Activated CD8-positive, alpha-beta memory T cell treated with anti-CD3 and anti-CD28 coated beads for 48 hours (primary cell): Measurements from ENCODE around the gene CDT1.

Experiments used
- DNase-seq, 3 experiments: peaks; one replicate each; pipeline ENCODE4 v3.0.0-alpha.2; 2020; ENCODE audit warnings: low read depth in 2 of 3, low spot score in 2 of 3

Gene CDT1

GRCh38 chr16:88804173-88804551 lies 573 bp downstream of the CDT1 start:
- DNase-seq, result no peak

DNA sequence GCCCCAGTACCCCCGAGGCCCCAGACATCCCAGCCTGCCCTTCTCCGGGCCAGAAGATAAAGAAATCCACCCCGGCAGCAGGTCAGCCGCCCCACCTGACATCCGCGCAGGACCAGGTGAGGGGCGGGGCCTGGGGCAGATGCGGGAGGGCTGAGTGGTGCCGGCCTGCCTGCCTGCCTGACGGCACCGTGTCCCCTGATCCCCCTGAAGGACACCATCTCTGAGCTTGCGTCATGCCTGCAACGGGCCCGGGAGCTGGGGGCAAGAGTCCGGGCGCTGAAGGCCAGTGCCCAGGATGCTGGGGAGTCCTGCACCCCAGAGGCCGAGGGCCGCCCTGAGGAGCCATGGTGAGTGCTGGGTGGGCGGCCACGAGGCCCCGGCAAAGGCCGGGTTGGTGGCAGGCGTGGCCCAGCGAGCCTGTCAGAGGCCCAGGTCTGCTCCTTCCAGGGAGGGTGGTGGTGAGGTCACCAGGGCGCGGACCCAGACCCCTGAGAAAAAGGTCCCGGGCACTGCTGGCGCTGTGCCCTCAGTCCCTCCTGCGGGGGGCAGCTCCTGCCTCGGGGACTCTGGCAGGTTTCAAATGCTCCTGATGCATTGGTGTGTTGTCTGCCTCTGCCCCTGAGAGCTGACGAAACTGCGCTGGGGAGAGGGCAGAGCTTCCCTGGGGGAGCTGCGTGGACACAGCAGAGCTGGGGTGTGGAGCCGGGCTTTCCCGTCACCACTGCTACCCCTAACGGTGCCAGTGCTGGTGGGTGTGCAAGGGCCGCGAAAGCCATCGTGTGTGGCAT lies 1.2 kb downstream of the CDT1 start:
- DNase-seq, result no peak

DNA sequence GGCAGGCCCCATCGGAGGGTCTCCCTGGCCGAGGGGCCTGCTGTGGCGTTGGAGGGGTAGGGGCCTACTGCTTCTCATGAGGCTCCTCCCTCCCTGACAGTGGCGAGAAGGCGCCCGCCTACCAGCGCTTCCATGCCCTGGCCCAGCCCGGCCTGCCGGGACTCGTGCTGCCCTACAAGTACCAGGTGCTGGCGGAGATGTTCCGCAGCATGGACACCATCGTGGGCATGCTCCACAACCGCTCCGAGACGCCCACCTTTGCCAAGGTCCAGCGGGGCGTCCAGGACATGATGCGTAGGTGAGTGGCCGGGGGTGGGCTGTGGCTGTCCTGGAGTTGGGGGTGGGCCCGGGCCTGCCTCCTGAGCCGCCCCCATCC lies 1.7 kb downstream of the CDT1 start:
- DNase-seq, result no peak

- no peak for DNase-seq
Measured at GRCh38 chr16:88805887-88806393, 2.4 kb downstream of the CDT1 start.

DNA sequence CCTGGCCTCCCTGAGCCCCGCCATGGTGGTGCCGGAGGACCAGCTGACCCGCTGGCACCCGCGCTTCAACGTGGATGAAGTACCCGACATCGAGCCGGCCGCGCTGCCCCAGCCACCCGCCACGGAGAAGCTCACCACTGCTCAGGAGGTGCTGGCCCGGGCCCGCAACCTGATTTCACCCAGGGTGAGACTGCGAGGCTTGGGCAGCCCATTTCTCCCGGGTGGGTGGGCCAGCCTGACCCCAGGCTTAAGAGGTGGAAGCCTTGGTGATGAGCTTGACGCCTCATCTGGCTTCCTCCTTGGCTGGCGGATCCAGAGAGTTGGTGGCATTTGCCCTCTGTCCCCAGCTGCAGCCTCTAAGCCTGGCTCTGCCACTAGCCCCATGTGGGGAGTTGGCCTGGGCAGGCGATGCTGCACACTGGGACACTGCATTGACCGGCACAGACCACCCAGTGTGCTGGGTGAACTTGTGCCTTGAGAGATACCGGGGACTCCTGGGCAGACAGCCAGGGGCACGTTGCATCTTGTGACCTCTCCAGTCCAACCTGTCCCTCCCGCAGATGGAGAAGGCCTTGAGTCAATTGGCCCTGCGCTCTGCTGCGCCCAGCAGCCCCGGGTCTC lies 3.0 kb downstream of the CDT1 start:
- no peak for DNase-seq

DNA sequence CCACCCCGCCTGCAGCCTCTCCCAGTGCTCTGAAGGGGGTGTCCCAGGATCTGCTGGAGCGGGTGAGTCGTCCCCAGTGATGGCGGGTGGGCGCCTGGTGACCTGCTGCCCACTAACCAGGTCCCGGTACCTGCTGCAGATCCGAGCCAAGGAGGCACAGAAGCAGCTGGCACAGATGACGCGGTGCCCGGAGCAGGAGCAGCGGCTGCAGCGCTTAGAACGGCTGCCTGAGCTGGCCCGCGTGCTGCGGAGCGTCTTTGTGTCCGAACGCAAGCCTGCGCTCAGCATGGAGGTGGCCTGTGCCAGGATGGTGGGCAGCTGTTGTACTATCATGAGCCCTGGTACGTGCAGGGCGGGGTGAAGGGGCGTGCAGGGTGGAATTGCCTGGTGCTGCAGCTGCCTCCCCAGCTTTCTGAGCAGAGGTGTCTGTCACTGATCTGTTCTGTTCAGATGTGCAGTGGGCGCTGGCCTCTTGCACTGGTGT lies 3.6 kb downstream of the CDT1 start:
- no peak for DNase-seq

DNA sequence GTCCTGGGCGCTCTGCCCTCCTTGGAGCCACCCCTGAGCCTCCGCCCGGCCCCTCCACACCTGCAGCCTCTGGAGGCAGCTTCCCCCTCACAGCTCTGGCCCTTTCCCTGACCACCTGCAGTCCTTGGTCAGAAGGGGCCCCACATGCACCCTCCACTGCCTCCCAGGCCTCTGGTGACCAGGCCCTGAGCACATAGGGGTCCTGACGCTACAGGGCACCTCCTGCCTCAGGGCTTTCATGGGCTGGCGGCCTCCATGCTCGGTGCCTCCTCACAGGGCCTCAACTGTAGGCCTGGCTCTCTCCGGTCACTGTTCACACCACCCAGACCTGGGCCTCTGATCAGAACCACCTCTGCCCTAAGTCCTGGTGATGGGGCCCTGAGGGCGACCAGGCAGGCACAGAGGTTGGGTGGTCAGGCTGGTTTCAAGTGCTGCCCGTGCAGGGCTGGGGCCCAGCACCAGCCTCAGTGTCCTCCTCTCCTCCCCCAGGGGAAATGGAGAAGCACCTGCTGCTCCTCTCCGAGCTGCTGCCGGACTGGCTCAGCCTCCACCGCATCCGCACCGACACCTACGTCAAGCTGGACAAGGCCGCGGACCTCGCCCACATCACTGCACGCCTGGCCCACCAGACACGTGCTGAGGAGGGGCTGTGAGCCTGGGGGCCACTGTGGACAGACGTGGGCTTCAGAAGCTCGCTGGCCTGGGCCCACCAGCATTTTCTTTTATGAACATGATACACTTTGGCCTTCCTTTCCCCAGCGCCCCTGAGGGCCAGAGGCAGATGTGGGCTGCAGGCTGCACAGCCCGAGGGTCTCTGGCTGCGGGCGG lies 4.3 kb downstream of the CDT1 start:
- no peak for DNase-seq

DNA sequence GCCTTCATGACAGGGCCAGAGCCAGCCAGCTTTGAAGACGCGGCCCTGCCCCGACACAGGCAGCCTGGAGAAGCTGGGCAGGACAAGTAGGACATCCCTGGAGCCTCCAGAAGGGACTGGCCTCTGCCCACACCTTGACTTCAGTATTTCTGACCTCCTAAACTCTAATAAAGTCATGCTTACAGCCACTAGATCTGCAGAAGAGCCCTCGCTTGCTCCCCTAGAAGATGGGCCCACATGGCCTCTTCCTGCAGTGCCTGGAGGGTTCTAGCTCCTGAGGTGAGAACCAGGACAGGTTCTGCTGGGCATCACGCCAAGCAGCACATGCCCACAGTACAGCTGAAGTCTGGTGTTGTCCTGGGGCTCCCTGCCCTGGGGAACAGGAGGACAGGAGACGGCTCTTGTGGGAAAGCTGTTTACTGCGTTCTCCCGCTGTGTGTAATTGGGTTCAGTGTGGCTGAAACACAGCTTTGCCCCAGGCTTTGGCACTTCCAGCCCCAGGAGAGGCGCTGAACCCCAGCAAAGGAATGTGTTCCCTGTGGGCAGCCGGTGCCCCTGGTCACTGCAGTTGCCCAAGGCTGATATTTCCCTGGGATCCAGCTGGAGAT lies 5.6 kb downstream of the CDT1 start:
- DNase-seq, result no peak

DNA sequence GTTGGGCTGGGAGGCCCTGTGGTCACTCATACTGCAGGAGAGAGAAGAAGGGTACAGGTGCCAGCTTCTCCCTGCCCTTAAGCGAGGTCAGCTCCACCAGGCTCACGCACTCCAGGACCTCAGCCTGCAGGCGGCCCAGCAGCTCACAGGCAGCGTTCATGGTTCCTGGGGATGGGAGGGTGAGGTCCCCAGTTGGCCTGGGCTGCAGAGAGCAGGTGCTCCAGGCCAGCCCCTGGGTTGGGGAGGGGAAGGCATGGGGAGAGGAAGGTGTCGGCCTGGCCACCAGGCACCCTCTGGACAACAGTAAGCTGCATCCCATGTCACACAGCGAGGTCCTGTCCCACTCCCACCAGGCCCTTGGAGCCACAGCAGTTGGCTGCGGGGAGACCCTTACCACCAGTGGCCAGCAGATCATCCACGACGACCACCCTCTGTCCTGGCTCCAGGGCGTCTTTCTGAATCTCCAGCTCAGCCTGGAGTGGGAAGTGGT lies 6.1 kb downstream of the CDT1 start:
- peak in 1 of 3 experiments; percentile 16 for DNase-seq

GRCh38 chr16:88810166-88810911 lies 6.8 kb downstream of the CDT1 start:
- no peak for DNase-seq

- no peak for DNase-seq
Measured at GRCh38 chr16:88810912-88811768, 7.6 kb downstream of the CDT1 start.

DNA sequence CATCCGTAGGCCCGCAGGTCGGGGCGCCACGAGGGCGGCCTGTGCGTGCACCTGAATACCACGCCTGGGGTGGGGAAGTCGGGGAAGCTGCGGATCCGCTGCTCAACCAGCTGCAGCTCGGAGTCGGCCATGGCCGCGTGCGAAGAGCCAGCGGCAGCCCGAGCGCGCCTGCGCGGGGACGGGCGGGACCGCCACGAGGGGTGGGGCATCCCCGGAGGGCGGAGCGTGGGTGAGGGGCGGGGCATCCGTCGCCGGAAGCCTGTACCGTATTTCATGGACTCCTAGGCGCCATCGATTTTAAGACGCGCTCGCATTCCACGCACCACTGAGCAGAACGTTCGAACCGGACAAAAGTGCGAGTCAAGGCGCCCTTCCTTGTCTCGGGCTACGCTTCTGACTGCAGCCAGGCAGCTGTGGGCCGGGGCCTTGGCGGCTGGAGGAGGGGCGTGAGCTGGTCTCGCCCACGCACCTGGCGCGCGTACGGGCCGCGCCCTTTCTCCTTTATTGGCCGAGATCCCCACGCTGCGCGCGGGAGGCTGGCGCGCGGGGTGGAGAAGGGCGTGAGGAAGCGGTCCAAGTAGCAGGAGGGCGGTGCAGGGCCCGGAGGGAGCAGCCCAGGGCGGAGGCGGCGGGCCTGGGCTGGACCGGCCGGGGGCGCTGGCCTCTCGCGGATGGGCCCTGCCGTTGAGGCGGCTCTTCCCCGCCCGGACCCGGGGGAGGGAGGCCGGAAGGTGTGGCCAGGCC lies 8.4 kb downstream of the CDT1 start, which contains the start of gene APRT:
Gene APRT, minus strand, starts transcription at position 160 of the 744 bp plus-strand sequence. Its CDS starts 29 bp downstream, at position 131.
- peak; percentile 98 to 99 (median 99) for DNase-seq

- no peak for DNase-seq
Measured at GRCh38 chr16:88812513-88813268, 9.1 kb downstream of the CDT1 start.

GRCh38 chr16:88813269-88814143 lies 9.9 kb downstream of the CDT1 start:
- DNase-seq, result no peak

GRCh38 chr16:88814144-88814502 lies 10.5 kb downstream of the CDT1 start:
- DNase-seq, result no peak

DNA sequence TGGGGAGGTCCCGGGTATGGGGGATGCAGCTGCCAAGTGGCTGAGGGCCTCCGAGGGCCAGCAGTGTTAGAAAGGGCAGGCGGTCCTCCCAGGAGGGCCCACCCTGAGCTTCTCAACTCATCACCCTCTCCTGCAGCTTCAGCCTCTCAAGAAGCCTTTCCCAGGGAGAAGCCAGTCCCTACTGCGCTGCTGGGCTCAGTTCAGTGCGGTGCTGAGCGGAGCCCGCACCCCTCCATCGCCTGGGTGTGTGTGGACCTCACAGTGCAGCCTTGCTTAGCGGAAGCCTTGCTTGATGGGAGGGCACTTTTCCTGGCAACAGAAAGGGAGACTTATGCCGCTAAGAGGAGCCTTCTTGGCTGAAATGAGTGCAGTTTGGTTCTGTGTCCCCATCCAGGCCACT lies 11.6 kb downstream of the CDT1 start:
- no peak for DNase-seq
